HepG2 (cell line): ENCODE measurements around the gene VCPKMT.
"Not testable (repeated sequence)": the region's sequence is repeated elsewhere in the genome, so short reads cannot be mapped to it uniquely, and the experiment has no call there.

Experiments used
- BHLHE40 ChIP-seq: IDR thresholded peaks from 2 replicates; pipeline ENCODE4 v1.6.1; 2011; ENCODE audit warnings: low read length, improper control_type of control experiment
- MAFG ChIP-seq: sonication (generic); formaldehyde crosslinking; IDR thresholded peaks from 2 replicates; pipeline ENCODE4 v1.5.1; 2020; ENCODE audit warnings: mild to moderate bottlenecking, missing genetic modification reagents
- NR2F6 ChIP-seq, 2 experiments: IDR thresholded peaks; 2 replicates each; pipeline ENCODE4 v1.6.1; 2016; ENCODE audit warnings: antibody characterized with exemption in 1 of 2, mild to moderate bottlenecking in 1 of 2
- SMAD3 ChIP-seq: sonication (generic); formaldehyde crosslinking; IDR thresholded peaks from 2 replicates; pipeline ENCODE4 v1.4.0; 2020; ENCODE audit warnings: missing genetic modification reagents
- SP1 ChIP-seq, 2 experiments: fragments of 450-650 bp in 1 of 2; sonication (generic) in 1 of 2; formaldehyde crosslinking in 1 of 2; IDR thresholded peaks; 2 replicates each; pipeline versions ENCODE4 v1.4.0 to v1.6.1; 2016 to 2020; ENCODE audit warnings: missing genetic modification reagents in 1 of 2
- ZNF274 ChIP-seq: sonication (generic); formaldehyde crosslinking; IDR thresholded peaks from 2 replicates; pipeline ENCODE4 v1.5.1; 2020; ENCODE audit warnings: mild to moderate bottlenecking, missing genetic modification reagents
- ZNF543 ChIP-seq: sonication (generic); formaldehyde crosslinking; IDR thresholded peaks from 2 replicates; pipeline ENCODE4 v1.4.0; 2020; ENCODE audit warnings: mild to moderate bottlenecking, missing genetic modification reagents

DNA sequence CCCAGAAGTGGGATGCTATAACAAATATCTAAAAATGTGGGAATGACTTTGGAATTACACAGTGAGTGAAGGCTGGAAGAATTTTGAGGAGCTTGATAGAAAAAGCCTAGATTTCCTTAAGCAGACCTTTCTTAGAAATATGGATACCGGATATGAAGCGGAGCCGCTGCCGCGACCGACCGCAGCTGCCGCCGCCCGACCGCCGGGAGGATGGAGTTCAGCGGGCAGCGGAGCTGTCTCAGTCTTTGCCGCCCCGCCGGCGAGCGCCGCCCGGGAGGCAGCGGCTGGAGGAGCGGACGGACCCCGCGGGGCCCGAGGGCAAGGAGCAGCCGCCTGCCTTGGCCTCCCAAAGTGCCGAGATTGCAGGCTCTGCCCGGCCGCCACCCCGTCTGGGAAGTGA, 42.7 kb downstream of the VCPKMT start:
- TF ChIP-seq ZNF543 (CRISPR knock-in tag); MAFG (CRISPR knock-in tag); SP1 (IDR thresholded peaks at IDR 0.05); SP1 (CRISPR knock-in tag; IDR thresholded peaks at IDR 0.05); SMAD3 (CRISPR knock-in tag); BHLHE40; ZNF274 (CRISPR knock-in tag); NR2F6 (IDR thresholded peaks at IDR 0.05); NR2F6 (CRISPR knock-in tag; IDR thresholded peaks at IDR 0.05): not testable (repeated sequence)
